Suprapubic skin (tissue), 4 donors: Measurements from ENCODE around the gene PER1. TPM values are rescaled to one million over a fixed set of nuclear protein-coding genes. Genes with fewer than 3 reads are reported as not detected.

Experiments used
- DNase-seq, 2 donors: peaks; one replicate each; pipeline ENCODE4 v3.0.0-alpha.2; 2019; ENCODE audit warnings: low spot score in 2 of 2
- H3K27ac ChIP-seq: fragments of 200-600 bp; sonication (generic); one replicate; pipeline ENCODE4 v1.5.1; 2019
- H3K27me3 ChIP-seq: fragments of 200-600 bp; sonication (generic); one replicate; pipeline ENCODE4 v1.5.1; 2019
- H3K36me3 ChIP-seq: fragments of 200-600 bp; sonication (generic); one replicate; pipeline ENCODE4 v1.5.1; 2019
- H3K4me1 ChIP-seq: fragments of 200-600 bp; sonication (generic); one replicate; pipeline ENCODE4 v1.5.1; 2019
- H3K4me3 ChIP-seq: fragments of 200-600 bp; sonication (generic); one replicate; pipeline ENCODE4 v1.5.1; 2019; ENCODE audit warnings: mild to moderate bottlenecking
- H3K9me3 ChIP-seq: fragments of 200-600 bp; sonication (generic); one replicate; pipeline ENCODE4 v1.5.1; 2019
- CTCF ChIP-seq, 2 donors: fragments of 200-600 bp in 1 of 2; fragments of 450-650 bp in 1 of 2; sonication (generic) in 1 of 2; IDR thresholded peaks; one replicate each; pipeline ENCODE4 v1.5.1; 2016 to 2019; ENCODE audit warnings: antibody characterized with exemption in 2 of 2, mild to moderate bottlenecking in 1 of 2, moderate library complexity in 1 of 2
- EP300 ChIP-seq: sonication (generic); formaldehyde crosslinking; IDR thresholded peaks from one replicate; pipeline ENCODE4 v1.6.1; 2017; ENCODE audit warnings: antibody characterized with exemption
- POLR2A ChIP-seq, 2 donors: fragments of 450-650 bp; IDR thresholded peaks; one replicate each; pipeline ENCODE4 v1.6.1; 2017; ENCODE audit warnings: antibody characterized with exemption in 2 of 2, mild to moderate bottlenecking in 2 of 2, moderate library complexity in 2 of 2
- POLR2AphosphoS5 ChIP-seq, 3 donors: sonication (generic); formaldehyde crosslinking; IDR thresholded peaks; one replicate each; pipeline ENCODE4 v1.6.1; 2017; ENCODE audit warnings: antibody characterized with exemption in 3 of 3
- WGBS: methylation state at CpG from one replicate; pipeline ENCODE4 v1.1.5; 2018; 5-methylcytosine and 5-hydroxymethylcytosine counted together
- total RNA-seq, 4 donors: library from RNA; depleted of rRNA; stranded (reverse); fragments of >200 nt; gene quantifications; one replicate each; pipeline ENCODE4 v1.1.0, GENCODE V29; 2016

Gene PER1
- total RNA-seq, 4 donors from 2014 or later, result 272 to 655 (median 330) TPM

GRCh38 chr17:8133941-8134340, 18.3 kb downstream of the PER1 start:
- DNase-seq, result no peak
- Histone ChIP-seq H3K4me1 (peaks cover 10% of the 10 kb centered on the region), H3K9me3 (no peaks in the 10 kb centered on the region), H3K27ac (no peak overlapping the region), H3K27me3 (no peaks in the 10 kb centered on the region), H3K36me3 (no peaks in the 10 kb centered on the region), H3K4me3 (no peak overlapping the region)
- 88% methylated on average over 4 of the region's 4 CpGs for WGBS
- TF ChIP-seq CTCF (IDR thresholded peaks at IDR 0.05) (no peak), POLR2A (IDR thresholded peaks at IDR 0.05) (no peak), POLR2AphosphoS5 (IDR thresholded peaks at IDR 0.05) (no peak), EP300 (no peak)

- TF ChIP-seq POLR2AphosphoS5 (IDR thresholded peaks at IDR 0.05) (no peak), POLR2A (IDR thresholded peaks at IDR 0.05) (no peak), EP300 (no peak), CTCF (IDR thresholded peaks at IDR 0.05) (no peak)
- peaks cover 7% of the 10 kb centered on the region for H3K4me1 ChIP-seq
- no peak overlapping the region for H3K4me3 ChIP-seq
- H3K36me3 ChIP-seq, result no peaks in the 10 kb centered on the region
- H3K27ac ChIP-seq, result no peak overlapping the region
- DNase-seq, result no peak
- 72% methylated on average over 11 of the region's 12 CpGs for WGBS
- H3K27me3 ChIP-seq, result no peaks in the 10 kb centered on the region
- H3K9me3 ChIP-seq, result no peaks in the 10 kb centered on the region
Observed at GRCh38 chr17:8133399-8133798, 18.8 kb downstream of the PER1 start.

GRCh38 chr17:8131844-8132441, 20.3 kb downstream of the PER1 start:
- Histone ChIP-seq H3K4me1 (peaks cover 5% of the 10 kb centered on the region), H3K27me3 (no peaks in the 10 kb centered on the region), H3K27ac (no peak overlapping the region), H3K36me3 (no peaks in the 10 kb centered on the region), H3K9me3 (no peaks in the 10 kb centered on the region), H3K4me3 (no peak overlapping the region)
- no peak for DNase-seq
- TF ChIP-seq EP300 (no peak), POLR2AphosphoS5 (IDR thresholded peaks at IDR 0.05) (no peak), POLR2A (IDR thresholded peaks at IDR 0.05) (no peak), CTCF (IDR thresholded peaks at IDR 0.05) (no peak)
- WGBS, result 61% methylated on average over 3 of the region's 3 CpGs

GRCh38 chr17:8128125-8128784, 23.9 kb downstream of the PER1 start:
- no peak overlapping the region for H3K4me3 ChIP-seq
- 84% methylated on average over 14 of the region's 14 CpGs for WGBS
- no peak for DNase-seq
- no peaks in the 10 kb centered on the region for H3K36me3 ChIP-seq
- peaks cover 7% of the 10 kb centered on the region for H3K27me3 ChIP-seq
- no peak overlapping the region for H3K27ac ChIP-seq
- H3K4me1 ChIP-seq, result peaks cover 42% of the 10 kb centered on the region
- TF ChIP-seq POLR2A (IDR thresholded peaks at IDR 0.05) (no peak), CTCF (IDR thresholded peaks at IDR 0.05) (no peak), POLR2AphosphoS5 (IDR thresholded peaks at IDR 0.05) (no peak), EP300 (no peak)
- H3K9me3 ChIP-seq, result no peaks in the 10 kb centered on the region

- peaks cover 59% of the 10 kb centered on the region for H3K4me1 ChIP-seq
- TF ChIP-seq EP300, result no peak
- no peak for TF ChIP-seq POLR2AphosphoS5 (IDR thresholded peaks at IDR 0.05)
- TF ChIP-seq POLR2A (IDR thresholded peaks at IDR 0.05), result no peak
- no peak for TF ChIP-seq CTCF (IDR thresholded peaks at IDR 0.05)
- H3K27ac ChIP-seq, result peak overlapping the region; percentile 17
- H3K27me3 ChIP-seq, result peaks cover 17% of the 10 kb centered on the region
- DNase-seq, result no peak
- WGBS, result 0% methylated on average over 20 of the region's 45 CpGs
- no peaks in the 10 kb centered on the region for H3K9me3 ChIP-seq
- H3K36me3 ChIP-seq, result no peaks in the 10 kb centered on the region
- peak overlapping the region; percentile 74 for H3K4me3 ChIP-seq
Observed at GRCh38 chr17:8126491-8127066, 25.6 kb downstream of the PER1 start.
